CD4-positive, alpha-beta T cell treated with Interleukin-10 for 1 hour (primary cell): ENCODE measurements around the gene WNT10A.
A peak's percentile ranks its signal among the peaks of the same experiment; 100 is the strongest.

Experiments
- DNase-seq: peaks from one replicate; pipeline ENCODE4 v3.0.0-alpha.2; 2020

WNT10A gene

DNA sequence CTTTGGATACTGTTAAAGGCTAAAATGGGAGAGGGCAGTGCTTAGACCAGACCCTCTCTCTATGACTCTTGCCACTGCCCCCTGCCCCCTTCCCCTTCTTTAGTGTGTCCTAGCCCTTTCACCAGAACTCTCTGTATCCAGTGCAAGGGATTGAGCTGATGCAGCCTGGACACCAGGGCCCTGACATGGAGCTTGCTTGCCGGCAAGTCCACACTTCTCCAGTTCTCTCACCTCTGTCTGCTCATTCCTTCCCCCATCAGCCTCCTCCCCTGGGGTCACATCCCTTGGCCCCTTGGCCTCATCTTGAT is 22.6 kb upstream of the WNT10A start:
- DNase-seq = no peak

DNA sequence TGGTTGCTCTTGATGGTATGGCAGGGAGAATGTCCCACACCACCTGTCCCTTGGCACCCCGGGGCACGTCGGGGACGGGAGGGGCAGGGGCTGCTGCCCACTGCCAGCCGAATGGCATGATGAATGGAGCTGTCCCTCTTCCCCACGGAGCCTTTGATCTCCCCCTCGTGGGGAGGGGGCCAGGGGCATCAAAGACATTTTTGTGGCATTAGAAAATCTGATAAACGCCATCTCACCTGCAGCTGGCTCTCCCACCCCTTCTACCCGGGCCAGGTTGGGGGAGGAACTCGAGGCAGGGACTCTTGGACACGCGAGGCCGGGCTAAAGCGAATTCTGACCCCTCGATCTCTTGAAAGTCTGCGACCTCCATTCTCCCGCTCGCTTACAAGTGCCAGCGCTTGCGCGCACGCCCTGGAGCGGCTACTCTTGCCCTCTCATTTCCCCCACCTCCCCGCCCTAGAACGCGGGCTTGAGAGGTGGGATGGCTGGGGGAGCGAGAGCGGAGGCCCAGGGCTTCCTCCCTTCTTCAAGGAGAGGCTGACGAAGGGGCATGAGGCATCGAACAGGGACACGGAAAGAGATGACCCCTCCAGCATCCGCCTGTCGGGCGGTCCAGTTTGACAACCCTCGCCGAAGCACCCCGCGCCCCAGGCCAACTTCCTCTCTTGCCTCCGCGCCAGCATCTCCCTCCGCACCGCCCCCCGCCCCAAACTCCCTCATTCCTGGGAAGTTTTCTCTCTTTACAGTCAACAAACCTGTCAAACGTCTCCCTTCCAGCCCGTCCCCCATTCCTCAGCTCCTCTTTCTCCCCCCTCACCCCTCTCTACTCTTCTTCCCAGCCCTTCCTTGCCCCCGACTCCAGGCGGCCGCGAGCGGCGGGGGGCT is 21.7 kb upstream of the WNT10A start:
- DNase-seq = no peak

DNA sequence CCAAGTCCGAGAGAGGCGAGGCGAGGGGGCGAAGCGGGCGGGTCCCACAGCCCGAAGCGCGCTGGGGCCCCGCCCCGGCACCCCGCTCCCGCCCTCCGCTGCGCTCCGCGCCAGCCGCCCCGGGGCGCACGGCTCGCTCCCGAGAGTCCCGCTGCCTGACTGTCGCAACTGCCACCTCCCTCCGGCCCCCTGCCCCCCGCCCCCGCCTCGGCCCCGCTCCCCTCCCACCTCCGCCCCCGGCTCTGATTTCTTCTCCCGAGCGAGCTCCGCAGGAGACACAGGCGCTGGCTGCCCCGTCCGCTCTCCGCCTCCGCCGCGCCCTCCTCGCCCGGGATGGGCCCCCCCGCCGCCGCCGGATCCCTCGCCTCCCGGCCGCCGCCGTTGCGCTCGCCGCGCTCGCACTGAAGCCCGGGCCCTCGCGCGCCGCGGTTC is 21.1 kb upstream of the WNT10A start, which contains the start of gene WNT6:
TSS of gene WNT6 (plus strand) at position 250 of the 432 bp plus-strand sequence. CDS start 233 bp downstream, outside the sequence.
- peak; percentile 9 for DNase-seq

DNA sequence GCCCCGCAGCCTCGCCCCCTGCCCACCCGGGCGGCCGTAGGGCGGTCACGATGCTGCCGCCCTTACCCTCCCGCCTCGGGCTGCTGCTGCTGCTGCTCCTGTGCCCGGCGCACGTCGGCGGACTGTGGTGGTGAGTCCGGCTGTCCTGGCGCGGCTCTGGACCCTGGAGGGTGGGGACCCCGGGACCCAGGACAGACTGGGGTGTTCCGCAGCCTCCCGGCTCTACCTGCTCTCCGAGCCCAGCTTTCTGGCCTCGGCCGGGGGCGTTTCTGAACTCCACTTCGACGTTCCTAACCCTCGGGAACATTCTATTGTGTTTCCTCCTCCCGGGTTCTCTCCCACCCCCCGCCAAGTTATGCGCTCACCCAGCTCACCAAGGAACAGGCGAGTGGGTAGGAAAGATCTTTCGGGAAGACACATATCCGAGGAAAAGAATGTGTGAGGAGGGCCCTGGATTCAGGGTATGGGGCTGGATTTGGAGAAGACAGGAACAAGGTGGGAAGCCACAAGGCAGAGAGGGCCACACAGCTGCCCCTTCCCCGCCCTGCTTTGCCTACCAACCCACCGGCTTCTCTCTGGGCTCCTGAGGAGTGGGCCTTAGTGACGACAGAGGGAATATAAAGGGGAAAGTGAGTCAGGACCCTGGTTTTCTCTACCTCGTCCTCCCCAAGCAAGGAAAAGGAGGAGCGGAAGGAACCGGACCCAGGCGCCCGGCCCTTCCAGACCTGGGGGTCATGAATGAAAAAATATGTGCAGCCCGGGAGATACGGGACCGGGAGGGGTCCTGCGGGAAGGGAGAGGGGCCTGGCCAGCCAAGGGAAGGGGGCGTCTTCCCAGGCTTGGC is 20.4 kb upstream of the WNT10A start:
- no peak for DNase-seq

DNA sequence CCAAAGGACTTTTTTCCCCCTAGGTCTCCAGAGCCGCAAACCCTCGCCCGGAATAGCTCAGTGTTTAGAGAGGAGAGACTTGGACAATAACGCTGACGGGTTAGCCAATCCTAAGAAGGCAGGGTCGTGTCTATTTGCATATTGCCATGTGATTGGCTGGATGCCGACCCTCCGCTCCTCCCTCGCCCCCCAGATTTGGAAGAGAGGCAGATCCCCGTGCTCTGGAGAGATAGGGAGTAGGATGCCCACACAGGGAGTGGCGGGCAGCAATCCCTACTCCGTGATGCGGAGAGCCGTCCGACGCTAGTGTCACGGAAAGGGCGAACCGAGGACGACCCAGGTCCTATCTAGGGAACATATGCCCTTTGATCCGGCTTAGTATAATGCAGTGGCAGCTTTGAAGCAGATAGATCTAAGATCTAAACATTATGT is 19.7 kb upstream of the WNT10A start:
- DNase-seq = peak; percentile 15

DNA sequence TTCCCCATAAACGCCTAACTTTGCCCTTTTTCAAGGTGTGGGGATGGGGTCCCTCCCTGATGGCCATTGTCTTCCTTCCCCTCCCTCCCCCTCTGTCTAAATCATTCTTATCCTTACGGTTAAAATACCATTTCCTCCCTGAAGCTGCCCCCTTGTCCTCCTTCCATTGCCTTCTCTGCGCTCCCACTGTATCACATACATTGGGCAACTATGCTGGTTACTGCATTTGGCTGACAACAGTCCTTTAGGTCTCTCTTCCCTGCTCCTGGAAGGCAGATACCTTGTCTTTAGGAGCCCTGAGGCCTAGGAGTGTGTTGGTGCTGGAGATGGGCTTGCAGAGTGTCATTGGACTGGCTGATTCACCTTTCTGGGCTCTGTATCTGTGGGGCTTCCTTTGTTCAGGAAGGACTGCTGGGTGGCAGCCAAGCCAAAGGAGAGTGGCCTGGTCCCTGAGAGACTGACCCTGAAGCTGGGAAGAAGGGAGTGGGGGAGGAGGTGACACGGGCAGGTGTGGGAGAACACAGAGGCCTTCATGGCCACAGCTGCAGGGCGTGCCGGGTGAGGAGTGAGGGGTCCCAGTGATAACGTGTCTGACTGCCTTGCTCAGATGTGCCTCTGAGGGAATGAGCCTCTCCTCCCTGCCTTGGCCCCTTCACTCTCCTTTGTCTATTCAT is 18.9 kb upstream of the WNT10A start:
- DNase-seq = no peak

DNA sequence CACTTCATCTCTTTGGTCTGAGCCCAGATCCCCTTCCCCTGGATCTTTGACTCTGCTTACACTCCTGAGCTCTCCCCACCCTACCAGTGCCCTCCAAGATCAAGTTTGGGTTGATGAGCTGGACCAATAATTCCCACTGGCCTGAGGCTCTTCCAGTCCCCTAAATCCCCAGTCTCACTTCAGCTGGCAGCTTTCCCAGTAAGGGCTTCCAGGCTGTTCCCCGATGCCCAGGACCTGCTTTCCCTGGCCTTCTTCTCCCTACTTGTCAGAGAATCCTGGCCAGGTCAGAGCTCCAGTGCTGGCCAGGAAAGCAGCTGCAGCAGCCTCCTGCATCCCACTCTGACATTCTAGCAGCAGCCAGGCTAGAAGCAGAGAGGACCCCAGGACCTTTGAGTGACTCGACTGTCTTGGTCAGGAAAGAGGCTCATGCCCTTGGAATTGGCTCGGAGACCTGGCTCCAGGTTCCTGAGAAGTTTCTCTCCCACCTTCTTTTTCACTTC is 17.6 kb upstream of the WNT10A start:
- no peak for DNase-seq

DNA sequence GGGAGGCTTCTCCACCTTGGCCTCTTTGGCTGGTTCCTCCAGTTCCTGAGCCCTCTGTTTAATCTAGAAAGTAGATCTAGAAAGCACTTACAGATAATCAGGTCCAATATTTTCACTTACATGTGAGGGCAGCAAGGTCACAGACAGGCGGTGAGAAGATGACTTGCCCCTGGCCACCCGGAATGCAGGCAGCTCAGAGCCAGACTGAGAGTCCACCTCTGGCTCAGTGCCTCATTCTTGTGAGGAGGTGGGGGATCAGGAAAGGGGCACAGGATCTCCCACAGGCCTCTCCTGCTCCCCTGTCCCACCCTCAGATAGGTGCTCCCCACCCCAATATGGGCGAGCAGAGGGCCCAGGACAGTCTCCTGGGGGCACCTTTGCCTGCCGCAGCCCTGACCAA is 15.3 kb upstream of the WNT10A start:
- DNase-seq = no peak

DNA sequence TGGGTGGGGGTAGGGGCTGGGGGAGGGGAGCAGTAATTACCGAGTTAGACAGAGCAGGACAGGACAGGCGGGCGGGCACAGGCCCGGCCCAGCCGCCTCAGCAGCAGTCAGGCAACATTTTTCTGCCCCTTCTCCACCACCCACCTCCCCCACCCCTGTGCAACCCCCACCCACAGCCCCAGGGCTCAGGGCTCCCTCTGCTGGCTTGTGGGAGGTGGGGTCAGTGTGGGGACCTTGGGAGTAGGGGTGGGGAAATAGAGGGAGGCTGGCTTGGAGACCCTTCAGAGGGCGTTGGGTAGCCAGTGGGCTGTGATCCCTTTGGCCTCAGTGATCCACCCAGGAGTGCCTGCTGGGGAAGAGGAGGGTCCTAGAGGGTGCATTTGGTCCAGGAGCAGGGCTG is 14.7 kb upstream of the WNT10A start:
- DNase-seq = no peak

DNA sequence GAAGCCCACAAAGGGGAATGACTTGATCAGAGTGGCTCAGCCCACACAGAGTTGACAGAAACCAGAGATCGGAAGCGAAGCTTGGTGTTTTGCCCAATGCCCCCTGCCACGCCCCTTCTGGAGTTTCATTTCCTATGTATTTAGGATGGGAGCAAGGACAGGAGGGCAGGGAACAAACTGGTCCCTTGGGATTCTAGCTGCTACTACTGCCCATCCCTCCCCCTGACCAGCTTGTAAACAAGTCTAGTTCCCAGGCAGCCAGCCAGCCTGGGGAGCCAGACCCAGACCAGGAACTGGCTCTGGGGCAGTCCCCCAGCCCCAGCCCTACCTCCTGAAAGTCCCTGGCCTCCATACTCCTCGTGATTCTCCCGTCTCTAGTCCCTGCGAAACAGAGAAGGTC is 12.8 kb upstream of the WNT10A start:
- no peak for DNase-seq

DNA sequence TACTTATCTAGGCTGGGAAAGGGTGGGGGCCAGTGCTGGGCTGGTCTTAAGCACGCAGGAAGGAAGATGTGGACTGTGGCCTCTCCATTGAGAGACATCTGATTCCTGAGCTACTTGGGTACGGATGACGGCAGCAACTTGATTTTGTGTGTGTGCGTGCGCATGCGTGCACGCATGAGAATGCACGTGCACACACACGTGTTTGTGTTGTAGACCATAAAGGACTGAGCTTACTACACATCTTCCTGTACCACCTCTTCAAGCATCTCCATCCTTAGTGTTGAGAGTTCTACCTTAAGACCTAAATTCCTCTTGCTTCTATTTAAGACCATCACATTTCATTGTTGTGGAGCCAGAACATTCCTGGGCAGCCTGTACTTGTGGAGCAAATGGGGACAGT is 11.6 kb upstream of the WNT10A start:
- DNase-seq = no peak

DNA sequence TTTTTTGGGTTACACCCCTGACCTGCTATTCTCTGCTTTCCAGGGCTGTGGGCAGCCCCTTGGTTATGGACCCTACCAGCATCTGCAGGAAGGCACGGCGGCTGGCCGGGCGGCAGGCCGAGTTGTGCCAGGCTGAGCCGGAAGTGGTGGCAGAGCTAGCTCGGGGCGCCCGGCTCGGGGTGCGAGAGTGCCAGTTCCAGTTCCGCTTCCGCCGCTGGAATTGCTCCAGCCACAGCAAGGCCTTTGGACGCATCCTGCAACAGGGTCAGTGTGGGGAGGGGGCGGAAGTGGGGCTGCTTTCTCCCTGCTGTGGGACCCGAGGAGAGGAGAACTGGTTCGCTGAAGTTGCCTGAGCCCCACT is 9.7 kb upstream of the WNT10A start:
- peak; percentile 10 for DNase-seq

DNA sequence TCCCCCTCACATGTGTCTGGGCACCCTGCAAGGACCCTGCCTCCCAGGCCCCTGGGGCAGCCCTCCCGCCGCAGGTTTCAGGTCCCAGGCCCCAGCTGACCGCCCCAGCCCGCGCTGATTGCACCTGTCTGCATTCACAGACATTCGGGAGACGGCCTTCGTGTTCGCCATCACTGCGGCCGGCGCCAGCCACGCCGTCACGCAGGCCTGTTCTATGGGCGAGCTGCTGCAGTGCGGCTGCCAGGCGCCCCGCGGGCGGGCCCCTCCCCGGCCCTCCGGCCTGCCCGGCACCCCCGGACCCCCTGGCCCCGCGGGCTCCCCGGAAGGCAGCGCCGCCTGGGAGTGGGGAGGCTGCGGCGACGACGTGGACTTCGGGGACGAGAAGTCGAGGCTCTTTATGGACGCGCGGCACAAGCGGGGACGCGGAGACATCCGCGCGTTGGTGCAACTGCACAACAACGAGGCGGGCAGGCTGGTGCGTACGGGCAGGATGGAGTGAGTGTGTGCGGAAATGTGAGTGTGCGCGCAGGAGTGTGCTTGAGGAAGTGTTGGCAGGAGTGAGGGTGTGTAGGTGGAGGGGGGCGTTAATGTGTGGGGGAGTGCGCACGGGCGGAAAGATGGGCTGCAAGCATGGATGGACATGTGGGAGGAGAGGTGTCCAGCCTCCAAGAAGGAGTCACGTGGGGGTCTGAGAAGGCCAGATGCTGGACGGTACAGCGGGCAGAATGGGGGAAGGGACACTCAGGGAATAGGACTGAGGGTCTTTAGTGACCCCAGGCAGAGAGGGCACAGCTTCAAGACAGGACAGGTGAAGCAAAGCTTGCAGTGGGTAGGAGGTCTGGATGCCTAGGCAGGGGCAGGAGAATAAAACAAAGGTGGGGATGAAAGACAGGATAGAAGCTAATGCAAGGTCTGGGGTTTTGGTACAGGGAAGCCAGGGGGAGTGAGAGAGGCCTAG is 9.0 kb upstream of the WNT10A start:
- peak; percentile 39 for DNase-seq

DNA sequence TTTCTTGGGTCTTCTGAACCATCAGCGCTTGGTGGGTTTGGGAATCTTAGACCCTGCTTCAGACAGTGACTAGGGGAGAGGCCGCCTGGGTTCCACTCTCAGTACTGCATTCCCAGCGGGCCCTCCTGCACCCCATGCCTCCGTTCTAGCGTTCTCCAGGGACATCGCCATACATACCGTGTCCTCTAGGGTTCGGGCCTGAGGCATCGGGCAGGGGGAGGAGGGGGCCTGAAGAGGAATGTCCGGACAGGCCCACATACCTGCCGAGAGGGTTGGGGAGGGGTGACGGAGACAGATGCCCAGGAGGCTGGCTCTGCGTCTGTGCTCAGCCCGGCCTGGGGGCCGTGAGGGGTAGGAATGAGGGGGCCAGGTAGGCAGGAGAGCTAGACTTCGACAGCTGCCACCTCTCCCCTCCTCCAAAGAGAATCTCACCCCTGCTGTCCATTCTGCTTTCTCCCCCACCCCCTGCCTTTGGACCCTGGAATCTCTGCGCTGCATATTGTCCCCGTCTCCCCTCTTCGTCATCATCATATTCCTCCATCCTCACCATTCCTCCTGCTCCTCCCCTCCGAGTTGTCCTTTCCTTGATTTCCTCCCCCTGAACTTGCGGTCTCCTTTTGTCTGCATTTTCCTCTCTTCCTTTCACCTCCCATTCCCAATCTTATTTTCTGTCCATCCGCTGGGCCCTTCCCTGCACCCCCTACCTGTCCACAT is 7.8 kb upstream of the WNT10A start:
- DNase-seq = no peak

DNA sequence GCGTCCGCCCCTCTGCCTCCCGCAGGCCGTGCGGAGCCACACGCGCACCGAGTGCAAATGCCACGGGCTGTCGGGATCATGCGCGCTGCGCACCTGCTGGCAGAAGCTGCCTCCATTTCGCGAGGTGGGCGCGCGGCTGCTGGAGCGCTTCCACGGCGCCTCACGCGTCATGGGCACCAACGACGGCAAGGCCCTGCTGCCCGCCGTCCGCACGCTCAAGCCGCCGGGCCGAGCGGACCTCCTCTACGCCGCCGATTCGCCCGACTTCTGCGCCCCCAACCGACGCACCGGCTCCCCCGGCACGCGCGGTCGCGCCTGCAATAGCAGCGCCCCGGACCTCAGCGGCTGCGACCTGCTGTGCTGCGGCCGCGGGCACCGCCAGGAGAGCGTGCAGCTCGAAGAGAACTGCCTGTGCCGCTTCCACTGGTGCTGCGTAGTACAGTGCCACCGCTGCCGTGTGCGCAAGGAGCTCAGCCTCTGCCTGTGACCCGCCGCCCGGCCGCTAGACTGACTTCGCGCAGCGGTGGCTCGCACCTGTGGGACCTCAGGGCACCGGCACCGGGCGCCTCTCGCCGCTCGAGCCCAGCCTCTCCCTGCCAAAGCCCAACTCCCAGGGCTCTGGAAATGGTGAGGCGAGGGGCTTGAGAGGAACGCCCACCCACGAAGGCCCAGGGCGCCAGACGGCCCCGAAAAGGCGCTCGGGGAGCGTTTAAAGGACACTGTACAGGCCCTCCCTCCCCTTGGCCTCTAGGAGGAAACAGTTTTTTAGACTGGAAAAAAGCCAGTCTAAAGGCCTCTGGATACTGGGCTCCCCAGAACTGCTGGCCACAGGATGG is 7.1 kb upstream of the WNT10A start:
- DNase-seq = peak; percentile 6

DNA sequence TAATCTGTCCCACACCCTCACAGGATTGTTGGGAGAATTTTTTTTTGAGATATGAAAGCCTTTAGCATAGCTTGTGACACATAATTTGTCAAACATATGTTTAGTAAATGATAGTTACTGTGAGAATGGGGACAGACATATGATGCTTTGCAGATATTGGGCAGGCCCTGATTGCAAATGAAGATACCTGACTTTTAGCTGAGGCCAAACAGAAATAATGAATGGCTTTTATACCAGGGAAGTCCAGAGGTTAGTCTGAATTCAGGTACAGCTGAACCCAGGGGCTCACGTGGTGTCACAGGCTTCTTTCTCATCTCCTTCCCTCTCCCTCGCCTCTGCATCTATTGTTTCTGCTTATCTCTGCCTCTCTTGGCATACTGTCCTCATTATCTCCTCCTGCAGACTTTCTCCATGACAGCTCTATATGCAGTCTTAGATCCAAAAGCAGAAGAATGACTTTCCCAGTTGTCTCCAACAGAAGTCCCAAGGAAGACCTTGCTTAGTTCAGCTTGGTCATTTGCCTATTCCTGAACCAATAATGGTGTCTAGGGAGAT is 4.9 kb upstream of the WNT10A start:
- no peak for DNase-seq

DNA sequence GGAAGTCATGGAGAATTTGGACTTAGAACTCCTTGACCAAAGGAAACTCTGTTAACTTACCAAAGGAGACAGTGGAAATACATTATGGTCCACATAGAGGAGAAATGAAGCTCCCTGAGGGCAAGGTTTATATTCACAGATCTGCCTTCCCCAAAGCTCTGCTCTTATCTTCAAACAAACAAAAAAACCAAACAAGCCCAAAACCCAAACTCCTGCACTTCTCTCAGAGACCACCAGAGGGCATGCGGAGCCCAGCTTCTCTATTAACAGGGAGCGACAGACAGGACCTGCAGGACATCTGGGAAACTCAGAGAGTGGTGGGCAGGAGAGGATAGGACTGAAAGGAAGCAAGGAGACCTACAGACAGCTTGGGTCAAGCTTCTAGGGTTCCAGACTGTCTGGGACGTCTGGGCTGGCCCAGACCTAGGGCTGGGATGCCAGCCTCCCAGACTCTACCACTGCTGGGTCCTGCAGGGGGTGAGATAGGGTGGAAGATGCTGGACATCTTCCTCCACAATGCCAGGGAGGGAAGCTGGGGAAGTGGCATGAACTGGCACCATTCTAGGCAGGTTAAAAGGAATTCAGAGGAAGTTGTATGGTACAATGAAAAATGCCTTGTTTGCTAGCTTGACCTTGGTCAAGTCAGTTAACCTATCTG is 4.0 kb upstream of the WNT10A start:
- DNase-seq = peak; percentile 86

DNA sequence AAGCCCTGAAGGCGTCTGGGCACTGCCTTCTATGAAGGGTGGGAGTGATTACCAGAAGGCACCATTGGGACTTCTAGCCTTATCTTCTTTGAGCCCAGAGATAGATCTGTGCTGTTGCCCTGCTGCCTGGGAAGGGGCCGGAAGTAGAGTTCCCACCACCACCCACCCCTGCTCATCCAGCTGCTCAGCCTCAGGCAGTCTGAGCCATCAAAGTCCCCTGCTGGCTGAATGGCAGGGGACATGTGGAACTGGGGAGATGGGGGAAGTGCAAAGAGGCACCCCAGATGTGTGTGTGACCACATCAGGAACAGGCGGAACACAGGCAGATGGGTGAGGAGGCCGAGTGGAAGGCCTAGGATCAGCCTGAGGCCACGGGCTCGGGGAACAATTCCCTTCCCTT is 3.3 kb upstream of the WNT10A start:
- DNase-seq = no peak

DNA sequence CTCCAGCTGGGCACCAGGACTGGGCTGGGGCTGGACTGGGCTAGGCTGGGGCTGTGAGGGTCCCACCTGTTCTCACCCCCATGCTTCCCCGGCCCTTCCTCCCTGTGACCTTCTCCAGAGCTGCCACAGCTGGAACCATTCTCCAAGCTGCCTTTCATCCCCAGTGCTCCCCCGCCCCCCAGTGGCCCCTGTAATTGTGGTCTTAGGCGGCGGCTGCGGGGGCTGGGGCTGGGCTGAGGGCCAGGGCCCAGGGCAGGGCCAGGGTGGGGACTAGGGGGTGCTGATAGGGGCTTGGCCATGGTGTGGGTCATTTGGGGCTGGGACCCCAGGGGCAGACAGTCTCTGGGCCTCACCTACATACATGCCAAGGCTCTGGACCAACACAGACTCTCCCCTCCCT is 2.8 kb upstream of the WNT10A start:
- no peak for DNase-seq

DNA sequence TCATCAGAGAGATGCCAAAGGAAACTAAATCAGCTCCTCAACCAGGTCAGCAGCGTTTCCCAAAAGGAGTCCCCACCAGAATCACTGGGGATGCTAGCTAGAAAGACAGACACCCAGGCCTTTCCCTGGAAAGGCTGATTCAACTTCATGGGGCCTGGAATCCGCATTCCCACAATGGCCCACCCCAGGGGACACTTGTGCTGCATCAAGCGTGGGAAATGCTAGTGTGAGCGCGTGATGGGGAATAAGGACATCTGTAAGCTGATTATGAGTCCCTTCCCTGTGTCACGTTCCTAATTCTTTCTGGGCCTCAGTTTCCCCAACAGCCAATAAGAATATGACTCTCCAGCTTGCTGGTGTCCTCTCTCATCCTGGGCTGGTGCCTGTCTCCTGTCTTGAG is 2.2 kb upstream of the WNT10A start:
- DNase-seq = no peak
